ENCODE data around the gene MDM1. TPM values are rescaled to one million over a fixed set of nuclear protein-coding genes. Genes with fewer than 3 reads are reported as not detected.

Gene MDM1
- total RNA-seq, 4 donors from 2014 or later = 8.2 to 23.5 (median 13.4) TPM

DNA sequence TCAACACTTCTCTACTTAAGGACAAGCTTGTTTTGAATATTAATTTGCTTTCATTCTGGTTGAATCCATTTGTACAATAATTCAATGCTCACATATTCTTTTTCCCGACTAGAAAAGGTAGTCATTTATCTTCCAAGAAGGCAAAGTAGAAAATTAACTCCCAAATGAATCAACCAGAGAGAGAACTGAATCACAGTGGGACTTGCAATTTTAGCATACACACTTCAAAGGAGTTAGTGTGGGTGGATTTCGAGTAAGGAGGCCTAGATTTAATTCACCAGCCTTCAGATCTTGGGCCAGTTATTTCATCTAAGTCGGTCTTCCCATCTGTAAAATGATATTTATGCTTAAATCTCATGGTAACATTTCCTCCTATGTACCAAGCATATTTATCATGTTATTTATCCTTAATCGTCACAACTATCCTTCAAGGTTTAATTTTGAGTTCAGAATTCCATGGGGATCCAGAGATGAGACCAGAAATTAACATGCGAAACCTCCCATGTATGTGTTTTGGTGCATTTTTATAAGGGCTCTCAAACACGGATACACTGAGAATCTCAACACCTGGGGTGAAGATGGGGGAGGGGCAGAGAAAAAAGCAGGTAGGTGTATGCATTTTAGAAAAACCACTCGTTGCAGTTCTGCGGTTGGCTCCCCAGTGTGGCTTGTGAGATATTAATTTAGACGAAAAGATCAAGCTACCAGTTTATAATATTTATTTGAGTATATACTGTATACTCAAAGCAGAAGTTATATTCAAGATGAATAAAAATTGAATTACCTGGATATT is 39.8 kb downstream of the MDM1 start:
- Histone ChIP-seq H3K4me3 (no peak overlapping the region), H3K27me3 (no peaks in the 10 kb centered on the region), H3K9me3 (no peaks in the 10 kb centered on the region), H3K27ac (no peak overlapping the region), H3K4me1 (peaks cover 0 to 7% (median 0%) of the 10 kb centered on the region in 4 donors), H3K36me3 (no peaks in the 10 kb centered on the region)
- no peak for DNase-seq
- in situ Hi-C loops (cut with MboI; ENCODE audit: low pct_ligation_motif_present in 1 of 4, low pct_unique_long_range_greater_than_20kb in 1 of 4, low sequenced_read_pairs in 3 of 4) (no loop called here), intact Hi-C loops (cut with DNase I; ENCODE audit: low total_unique reads) (no loop called here)
- TF ChIP-seq POLR2A (IDR thresholded peaks at IDR 0.05) = no peak
- TF ChIP-seq POLR2AphosphoS5 (IDR thresholded peaks at IDR 0.05) = no peak
- no peak for TF ChIP-seq CTCF (IDR thresholded peaks at IDR 0.05)
- WGBS, 2 donors (ENCODE audit: low coverage in 1 of 2) = 80 to 84% methylated on average over 8 to 9 of the region's 9 CpGs

- no peaks in the 10 kb centered on the region for H3K36me3 ChIP-seq
- TF ChIP-seq EP300 (IDR thresholded peaks at IDR 0.05; ENCODE audit: low read depth) (no peak), CTCF (IDR thresholded peaks at IDR 0.05) (no peak), POLR2AphosphoS5 (IDR thresholded peaks at IDR 0.05) (no peak), POLR2A (IDR thresholded peaks at IDR 0.05) (no peak)
- H3K4me3 ChIP-seq = no peak overlapping the region
- intact Hi-C loops (cut with DNase I; ENCODE audit: low total_unique reads) = no loop called here
- in situ Hi-C loops (cut with MboI; ENCODE audit: low pct_ligation_motif_present in 1 of 4, low pct_unique_long_range_greater_than_20kb in 1 of 4, low sequenced_read_pairs in 3 of 4) = no loop called here
- peaks cover 0 to 7% (median 0%) of the 10 kb centered on the region in 4 donors for H3K4me1 ChIP-seq
- WGBS, 2 donors (ENCODE audit: low coverage in 1 of 2) = 92% methylated on average over 3 to 4 of the region's 4 CpGs
- no peak for DNase-seq
- no peaks in the 10 kb centered on the region for H3K27me3 ChIP-seq
- no peaks in the 10 kb centered on the region for H3K9me3 ChIP-seq
- no peak overlapping the region for H3K27ac ChIP-seq
Measured at GRCh38 chr12:68291396-68292036, 40.6 kb downstream of the MDM1 start.

DNA sequence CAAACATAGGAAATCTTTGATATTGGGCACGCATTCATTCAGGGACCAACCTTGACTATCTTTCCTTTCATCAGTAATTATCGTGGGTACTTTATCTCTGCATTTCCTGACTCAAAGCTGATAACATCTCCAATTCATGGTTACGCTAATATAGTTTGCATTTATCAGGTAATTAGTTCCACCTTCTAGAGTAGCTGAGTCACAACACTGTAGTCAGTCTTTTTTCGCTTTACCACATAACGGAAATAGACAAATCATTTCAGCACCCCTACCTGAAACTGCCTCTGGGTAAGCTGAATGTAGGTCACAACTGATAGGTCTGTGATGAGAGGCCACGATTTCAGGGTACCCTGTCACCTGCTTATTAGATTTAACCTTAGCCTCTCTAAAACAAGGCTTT is 42.0 kb downstream of the MDM1 start:
- in situ Hi-C loops (cut with MboI; ENCODE audit: low pct_ligation_motif_present in 1 of 4, low pct_unique_long_range_greater_than_20kb in 1 of 4, low sequenced_read_pairs in 3 of 4) (no loop called here), intact Hi-C loops (cut with DNase I; ENCODE audit: low total_unique reads) (no loop called here)
- 74 to 81% methylated on average over 4 to 6 of the region's 6 CpGs for WGBS, 2 donors (ENCODE audit: low coverage in 1 of 2)
- Histone ChIP-seq H3K9me3 (no peaks in the 10 kb centered on the region), H3K27me3 (no peaks in the 10 kb centered on the region), H3K4me3 (no peak overlapping the region), H3K27ac (no peak overlapping the region), H3K4me1 (peaks cover 0 to 7% (median 0%) of the 10 kb centered on the region in 4 donors), H3K36me3 (no peaks in the 10 kb centered on the region)
- DNase-seq = no peak
- no peak for TF ChIP-seq POLR2AphosphoS5 (IDR thresholded peaks at IDR 0.05)
- TF ChIP-seq CTCF (IDR thresholded peaks at IDR 0.05) = no peak
- TF ChIP-seq POLR2A (IDR thresholded peaks at IDR 0.05) = no peak
- no peak for TF ChIP-seq EP300 (IDR thresholded peaks at IDR 0.05; ENCODE audit: low read depth)

DNA sequence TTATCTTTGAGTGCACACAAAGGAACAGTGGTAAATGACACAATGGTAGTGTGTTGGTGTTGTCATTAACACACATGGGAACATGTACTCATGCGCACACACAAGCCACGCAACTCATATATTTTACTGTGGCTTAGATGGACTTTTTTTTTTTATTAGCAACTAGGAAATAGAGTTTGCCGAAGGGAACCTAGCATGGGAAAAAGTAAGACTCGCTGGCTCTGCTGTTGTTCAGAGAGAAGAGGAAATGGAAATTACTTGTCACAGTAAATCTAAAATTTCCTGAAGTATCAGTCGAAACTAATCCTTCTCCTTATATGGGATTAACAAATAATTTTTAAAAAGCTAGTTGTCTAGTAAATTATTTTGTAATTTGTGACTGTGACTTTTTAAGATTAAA is 45.1 kb downstream of the MDM1 start:
- Histone ChIP-seq H3K4me3 (no peak overlapping the region), H3K9me3 (no peaks in the 10 kb centered on the region), H3K4me1 (no peaks in the 10 kb centered on the region), H3K36me3 (no peaks in the 10 kb centered on the region), H3K27ac (no peak overlapping the region), H3K27me3 (no peaks in the 10 kb centered on the region)
- intact Hi-C loops (cut with DNase I; ENCODE audit: low total_unique reads) = no loop called here
- in situ Hi-C loops (cut with MboI; ENCODE audit: low pct_ligation_motif_present in 1 of 4, low pct_unique_long_range_greater_than_20kb in 1 of 4, low sequenced_read_pairs in 3 of 4) = no loop called here
- TF ChIP-seq POLR2AphosphoS5 (IDR thresholded peaks at IDR 0.05) (no peak), CTCF (IDR thresholded peaks at IDR 0.05) (no peak), POLR2A (IDR thresholded peaks at IDR 0.05) (no peak), EP300 (IDR thresholded peaks at IDR 0.05; ENCODE audit: low read depth) (no peak)
- DNase-seq = no peak
- WGBS, 2 donors (ENCODE audit: low coverage in 1 of 2) = 65 to 73% methylated on average over 5 of the region's 5 CpGs
